ENCODE measurements around the gene ASCL3.
"Not testable (repeated sequence)": the region's sequence is repeated elsewhere in the genome, so short reads cannot be mapped to it uniquely, and the experiment has no call there.

ASCL3 gene, protein sequence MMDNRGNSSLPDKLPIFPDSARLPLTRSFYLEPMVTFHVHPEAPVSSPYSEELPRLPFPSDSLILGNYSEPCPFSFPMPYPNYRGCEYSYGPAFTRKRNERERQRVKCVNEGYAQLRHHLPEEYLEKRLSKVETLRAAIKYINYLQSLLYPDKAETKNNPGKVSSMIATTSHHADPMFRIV

DNA sequence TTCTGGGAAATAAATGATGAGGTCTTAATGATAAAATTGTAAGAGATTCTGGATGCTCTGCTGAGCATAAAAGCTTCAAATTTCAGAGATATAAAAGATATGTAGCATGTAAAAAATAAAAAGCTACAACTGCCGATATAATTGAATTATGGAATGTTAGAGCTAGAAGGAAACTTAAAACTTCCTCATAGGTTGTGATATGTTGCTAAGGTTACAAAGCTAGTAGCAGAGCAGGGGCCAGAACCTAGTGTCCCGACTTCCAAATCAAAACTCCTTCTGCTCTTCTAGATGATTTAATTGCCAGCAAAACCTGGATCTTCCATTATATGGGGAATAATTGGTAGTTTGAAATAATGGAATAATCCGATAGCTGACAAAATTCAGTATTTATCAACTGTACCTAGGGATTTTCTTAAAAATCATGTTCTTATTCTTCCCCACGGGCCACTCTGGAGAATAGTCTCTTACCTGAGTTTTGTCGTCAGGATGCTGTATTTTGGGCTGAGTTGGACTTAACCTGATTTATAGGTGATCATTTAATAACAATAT lies at the start of gene ASCL3:
Gene ASCL3, minus strand, starts transcription at position 499 of the 549 bp plus-strand sequence. CDS start 4,855 bp downstream, outside the sequence.
- DNase-seq, result no peak

DNA sequence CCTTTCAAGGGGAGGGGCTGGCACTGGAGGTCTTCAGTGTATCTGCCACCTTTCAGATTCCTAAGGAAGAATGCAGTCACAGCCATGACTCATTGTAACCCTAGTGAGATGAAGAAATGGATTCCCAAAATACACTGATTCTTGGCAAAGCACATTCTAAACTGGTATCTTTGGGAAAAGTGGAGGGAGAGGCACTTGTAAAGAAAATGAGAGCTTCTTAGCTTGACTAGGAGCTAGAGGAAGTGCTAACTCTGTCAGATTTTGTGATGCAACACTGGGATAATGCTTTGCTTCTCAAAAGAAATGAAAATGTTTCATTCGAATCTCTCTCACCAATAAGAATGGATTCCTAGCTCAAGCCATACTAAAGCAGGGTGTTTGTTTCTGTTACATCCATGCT lies 46.6 kb upstream of the ASCL3 start:
- no peak for DNase-seq

DNA sequence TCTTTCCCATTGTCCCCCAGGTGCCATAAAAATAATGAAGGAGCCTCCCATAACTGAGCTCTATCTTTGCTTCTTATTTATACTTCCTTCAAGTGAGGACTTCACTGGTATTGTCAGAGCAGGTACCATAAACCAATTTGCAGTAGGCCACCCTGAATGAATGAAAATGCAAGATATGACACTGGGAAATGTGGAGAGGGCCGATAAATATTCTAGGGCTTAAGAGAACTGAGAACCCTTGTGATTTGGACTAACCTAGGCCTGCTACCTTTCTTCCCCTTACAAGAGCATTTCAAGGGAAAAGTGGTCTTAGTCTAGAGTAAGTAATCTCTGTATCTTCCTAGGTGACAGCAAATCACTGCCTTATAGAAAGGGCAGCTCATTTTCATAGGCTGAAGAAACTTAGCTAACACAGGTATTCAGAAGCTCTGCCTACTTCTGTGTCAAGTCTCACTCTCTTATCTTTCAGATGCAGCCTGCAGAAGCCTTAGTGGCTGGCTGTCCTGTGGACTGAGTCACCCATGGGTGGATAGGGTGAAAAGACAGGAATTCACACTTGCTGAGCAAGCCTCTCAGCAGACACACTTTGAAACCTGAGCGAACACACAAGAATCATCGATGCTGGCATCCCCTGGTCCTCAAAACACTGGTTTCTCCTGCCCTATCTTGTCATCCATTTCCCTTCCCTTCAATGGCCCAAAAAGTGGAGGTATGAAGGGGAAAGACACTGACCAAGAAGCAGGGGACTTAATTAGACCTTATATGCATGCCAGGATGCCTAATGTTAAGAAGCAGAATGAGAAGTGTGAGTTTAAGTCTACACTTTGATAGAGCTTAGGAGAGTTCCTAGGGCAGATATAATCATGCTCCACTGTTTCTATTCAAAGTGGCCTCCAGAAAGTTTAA lies 45.8 kb upstream of the ASCL3 start:
- no peak for DNase-seq

DNA sequence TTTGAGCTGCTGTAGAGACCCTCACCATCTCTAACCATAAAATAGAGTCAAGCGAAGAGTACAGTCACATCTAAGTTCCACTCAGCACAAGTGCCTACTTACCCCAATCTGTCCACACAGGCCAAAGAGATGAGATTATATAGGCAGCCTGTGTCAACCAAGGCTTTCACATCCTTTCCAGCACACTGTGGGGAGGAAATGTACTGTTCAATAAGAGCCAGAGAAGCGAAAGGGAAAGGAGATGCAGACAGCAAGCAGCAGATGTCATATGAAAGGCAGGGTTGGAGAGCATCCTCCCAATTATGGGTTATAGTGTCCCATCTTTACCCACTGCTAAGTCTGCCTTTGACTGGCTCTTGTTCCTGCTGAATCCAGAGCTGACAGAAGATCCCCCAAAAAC lies 44.6 kb upstream of the ASCL3 start:
- DNase-seq, result no peak

DNA sequence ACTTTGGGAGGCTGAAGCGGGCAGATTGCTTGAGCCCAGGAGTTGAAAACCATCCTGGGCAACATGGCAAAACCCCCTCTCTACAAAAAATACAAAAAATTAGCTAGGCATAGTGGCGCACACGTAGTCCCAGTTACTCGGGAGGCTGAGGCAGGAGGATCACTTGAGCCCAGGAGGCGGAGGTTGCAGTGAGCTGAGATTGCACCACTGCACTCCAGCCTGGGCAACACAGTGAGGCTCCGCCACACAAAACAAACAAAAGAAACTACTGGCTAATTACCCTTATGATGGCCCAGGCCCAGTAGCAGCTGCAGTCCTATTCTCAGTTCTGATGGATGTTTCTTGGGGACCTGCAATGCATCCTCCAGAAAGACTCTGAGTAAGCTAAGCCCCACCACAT lies 44.0 kb upstream of the ASCL3 start:
- DNase-seq, result not testable (repeated sequence)

DNA sequence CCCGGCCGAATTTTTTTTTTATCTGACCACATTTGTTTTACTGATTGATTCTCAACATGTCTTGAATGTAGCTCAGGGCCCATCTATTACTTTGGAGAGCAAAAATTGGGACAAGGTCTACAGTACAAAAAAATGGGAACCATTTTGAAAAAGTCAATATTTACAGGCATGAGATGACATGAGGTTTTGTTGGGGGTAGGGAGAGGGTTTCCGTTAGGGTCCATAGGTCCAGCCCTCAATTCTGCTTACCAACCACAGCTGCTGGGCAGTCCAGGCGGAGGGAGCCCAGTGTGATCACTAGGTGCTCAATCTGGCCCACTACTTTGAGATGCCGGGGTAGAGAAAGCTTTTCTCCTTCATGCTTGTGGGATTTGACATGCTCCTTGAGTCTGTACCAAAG lies 42.6 kb upstream of the ASCL3 start:
- DNase-seq, result no peak

DNA sequence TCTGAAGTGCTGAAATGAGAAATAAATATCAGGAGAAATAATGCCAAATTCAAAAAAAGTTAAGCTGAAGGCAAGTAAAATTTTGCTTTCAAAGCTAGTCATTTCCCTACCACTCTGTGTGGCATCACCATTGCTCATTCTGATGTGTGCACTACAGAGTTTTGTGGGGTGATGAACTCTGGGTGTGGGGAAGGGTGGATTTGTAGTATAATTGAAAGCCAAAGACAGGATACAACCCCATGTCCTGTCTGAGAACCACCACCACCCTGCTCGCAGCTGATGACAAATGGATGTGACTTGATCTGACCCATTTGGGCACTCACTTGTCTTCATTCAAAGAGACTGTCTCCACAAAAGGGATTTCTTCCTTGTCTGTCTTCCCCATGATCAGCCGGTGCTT lies 40.7 kb upstream of the ASCL3 start:
- DNase-seq, result no peak

DNA sequence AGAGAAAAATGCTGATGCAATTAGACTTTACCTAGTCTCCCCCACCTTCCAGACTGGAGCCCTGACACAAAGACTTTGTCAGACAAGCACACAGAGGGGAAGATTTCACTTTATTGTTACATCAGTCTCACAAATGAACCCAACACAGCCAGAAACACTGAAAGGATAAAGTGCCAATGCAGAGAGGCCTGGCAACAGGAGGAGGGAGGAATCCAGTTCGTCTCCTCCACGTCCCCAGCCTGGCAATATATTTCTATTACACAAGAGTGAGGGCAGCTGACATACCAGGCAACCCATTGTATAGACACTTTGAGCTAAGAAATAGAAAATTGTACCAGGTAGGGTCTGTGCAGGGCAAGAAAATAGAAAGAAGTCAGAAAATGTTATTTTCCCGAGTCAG lies 37.7 kb upstream of the ASCL3 start:
- no peak for DNase-seq

DNA sequence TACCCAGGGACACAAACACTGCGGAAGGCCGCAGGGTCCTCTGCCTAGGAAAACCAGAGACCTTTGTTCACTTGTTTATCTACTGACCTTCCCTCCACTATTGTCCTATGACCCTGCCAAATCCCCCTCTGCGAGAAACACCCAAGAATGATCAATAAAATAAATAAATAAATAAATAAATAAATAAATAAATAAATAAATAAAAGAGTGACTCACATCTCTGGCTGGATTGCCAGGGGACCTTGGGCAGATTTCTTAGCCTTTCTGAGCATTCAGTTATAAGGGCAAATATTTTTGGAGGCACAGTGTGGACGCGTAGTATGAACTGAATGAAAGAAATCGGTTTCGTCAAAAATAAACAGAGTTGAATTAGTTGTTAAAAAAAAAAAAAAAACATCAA lies 36.5 kb upstream of the ASCL3 start:
- DNase-seq, result not testable (repeated sequence)

DNA sequence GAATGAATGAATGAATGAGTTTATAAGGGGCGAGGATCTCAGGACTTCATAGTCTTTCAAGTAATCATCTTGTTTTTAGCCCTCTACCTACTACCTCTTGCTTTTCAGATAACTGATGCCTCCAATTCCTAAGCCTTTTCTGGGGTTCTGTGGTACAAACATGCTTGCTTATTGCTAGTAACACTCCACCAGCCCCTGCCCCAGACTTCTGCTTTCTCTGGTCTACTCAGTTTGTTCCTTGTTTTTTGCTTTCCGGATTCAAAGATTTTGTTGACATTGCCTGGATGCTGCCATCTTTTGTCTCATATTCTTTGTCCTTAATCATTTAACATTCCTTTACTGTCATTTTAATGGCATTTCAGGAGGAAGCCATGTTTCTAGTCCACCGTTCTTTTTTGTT lies 30.3 kb upstream of the ASCL3 start:
- DNase-seq, result no peak

DNA sequence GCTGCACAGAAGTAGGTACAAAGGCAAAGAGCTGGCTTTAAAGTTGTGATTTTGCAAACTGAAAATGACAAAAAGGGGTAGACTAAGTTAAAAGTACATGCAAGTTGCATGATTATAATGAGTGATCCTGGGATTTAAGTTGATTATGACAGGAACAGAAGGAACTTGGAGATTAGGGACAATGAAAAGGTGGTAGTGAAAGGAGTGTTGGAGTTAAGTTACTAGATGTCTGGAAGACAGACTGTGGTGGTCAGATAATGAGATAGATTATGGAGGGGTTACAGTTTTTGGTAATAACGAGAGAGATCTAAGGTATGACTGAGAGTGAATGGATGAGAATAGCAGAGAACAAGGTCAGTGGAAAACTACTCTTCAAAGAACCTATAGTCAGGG lies 29.1 kb upstream of the ASCL3 start:
- no peak for DNase-seq

DNA sequence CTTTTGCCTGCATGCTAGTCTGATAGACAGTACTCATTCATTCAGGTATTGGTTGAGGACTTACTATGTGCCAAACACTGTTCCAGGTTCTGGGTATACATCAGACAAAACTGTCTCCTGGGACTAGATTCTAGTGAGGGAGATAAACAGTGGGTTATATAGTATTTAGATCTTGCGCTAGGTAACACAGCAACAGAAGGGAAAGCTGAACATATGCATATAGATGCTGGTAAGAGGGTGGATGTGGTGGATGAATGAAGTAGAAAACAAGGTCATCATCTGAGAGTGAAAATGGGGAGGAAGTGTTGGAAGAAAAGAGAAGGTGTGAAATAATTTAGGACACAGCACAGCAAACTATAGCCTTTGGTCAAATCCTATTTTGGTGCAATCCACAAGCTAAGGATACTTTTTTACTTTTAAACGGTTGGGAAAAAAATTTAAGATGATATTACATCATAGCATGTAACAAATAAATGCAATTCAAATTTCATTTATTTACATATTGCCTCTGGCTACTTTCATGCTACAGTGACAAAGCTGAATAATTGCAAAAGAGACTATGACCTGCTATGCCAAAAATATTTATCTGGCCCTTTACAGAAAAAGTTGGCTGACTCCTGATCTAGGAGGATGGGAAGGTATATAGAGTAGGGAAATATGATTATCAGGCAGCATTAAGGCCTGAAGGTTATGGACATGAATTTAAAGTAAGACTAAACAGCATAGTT lies 28.5 kb upstream of the ASCL3 start:
- no peak for DNase-seq

DNA sequence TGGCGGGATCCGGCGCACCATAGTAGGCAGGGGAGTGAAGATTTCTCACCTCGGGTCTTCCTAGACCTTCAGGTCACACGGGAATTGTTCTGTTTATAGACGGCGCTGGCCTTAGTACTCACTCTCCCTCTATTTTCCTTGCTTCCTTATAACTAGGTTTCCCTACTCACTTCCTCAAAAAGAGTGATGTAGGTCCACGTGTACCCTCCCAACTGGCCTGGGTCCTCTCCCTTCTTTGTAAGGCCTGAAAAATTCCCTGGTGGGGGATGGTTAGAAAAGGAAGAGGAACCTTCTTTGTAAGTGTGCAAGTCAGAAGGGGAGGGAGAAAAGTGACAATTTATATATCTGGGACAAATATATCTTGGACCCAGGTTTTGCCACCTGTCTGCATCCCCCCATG lies 24.4 kb upstream of the ASCL3 start:
- DNase-seq, result no peak

DNA sequence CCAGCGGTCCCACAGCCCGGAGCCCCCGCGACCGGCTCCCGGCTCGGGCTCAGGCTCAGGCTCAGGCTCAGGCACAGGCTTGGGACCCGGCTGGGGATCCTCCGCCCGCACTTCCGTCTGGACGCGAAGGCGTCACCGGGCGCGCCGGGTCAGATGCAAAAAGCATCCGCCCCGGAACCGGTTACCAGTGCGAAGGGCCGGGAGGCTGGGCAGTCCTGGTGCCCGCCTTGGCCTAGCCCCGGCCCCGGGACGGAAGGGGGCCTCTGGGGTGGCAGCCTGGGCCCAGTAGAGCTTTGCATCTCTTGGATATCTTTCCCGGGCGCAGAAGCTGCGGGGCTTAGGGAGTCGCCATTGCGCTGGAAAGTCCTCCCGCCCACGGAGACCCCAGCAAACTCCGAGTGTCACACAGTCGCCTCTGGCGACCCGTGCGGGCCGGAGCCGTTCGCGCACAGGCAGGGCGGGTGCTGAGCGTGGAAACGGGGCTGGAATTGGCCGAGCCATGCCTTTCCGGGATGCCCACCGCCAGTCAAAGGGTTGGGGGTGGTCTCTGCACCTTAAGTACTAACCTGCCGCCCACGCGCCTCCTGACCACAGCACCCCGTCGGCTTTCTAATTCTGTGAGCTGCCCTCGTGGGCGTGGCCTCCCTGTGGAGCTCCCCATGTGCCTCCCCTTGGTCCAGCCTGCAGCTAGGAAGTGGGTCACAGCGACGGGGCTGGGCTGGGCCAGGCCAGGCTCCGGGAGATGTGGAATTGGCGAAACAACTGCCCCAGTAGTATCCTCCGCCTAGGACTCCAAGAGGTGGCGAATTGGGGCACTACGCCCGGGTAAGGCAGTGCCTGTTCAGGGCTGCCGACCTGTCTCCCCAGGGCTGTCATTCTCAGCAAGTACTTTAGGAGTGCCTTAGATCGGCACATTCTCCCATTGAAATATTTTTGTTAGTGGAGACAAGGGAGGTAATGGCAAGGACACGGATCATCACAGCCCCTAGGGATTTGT lies 21.8 kb upstream of the ASCL3 start, which contains the start of gene TMEM9B:
Gene TMEM9B, minus strand, starts transcription at position 119 of the 997 bp plus-strand sequence. CDS start 129 bp downstream, outside the sequence.
- peak; percentile 92 for DNase-seq

DNA sequence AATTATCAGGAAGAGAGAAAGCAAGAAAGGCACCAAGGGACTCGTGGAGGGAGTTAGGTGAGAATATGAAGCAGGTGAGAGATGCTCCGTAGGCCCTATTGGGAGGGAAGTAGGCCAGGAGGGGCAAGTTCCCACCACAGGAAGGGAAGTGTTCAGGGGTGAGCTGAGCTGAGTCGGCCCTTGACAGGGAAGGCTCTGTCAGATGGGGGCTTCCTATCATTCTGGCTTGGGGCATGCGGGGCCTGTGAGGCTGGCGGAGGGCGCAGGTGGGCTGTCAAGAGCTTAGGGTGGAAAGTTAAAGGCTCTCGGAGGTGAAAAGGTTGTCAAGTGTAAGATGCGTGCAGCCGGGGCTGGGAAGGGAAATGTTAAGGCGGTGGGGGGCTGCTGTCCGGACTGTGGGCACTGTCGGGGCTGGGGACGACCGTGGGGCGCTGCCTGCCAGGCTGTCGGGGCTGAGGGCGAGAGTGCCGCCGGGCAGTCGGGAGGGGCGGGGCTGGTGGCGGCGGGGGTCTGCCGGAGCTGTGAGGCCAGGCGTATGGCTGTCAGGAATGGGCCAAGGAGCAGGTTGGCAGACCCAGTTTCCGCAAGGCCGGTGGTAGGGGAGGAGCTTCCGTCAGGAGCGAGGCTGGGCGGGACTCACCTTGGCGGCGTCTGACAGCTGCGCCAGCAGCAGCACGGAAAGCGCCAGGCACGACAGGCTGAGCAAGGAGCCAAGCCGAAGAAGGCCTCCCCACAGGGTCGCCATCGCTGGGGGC lies 20.9 kb upstream of the ASCL3 start:
- DNase-seq, result peak; percentile 92

DNA sequence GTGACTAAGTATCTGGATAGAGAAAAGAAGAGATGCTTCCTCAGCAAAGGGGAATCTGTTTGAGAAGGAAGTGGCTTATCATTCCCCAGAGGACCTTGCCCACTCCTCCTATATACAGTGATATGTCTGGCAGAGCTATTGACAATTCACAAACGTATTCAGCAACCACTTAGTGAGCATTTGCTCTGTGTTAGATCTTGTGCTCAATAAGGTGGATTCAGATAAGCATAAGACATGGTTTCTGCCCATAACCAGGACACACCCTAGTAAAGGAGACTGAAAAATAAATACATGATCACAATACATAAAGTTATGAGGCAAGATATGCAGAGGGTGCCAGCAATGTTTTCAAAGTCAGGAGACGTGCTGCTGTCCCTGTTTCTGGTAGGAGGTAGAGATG lies 20.0 kb upstream of the ASCL3 start:
- no peak for DNase-seq

DNA sequence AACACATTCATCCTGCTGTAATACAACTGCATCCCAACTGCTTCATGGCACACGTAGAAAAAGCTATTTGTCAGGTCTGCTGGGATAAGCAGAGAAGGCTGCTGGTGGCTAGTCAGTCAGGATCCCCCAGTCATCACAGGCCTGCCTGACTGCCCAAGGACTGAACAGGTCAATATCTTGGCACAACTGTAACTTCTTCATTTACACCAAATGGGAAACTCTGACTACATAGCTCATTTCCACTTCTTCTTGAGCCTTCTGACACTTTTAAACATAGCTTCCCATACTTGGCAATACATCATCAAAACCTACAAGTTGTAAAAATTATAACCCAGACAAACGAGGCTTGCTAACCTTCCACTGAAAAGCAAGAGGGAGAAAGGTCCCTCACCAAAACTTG lies 18.6 kb upstream of the ASCL3 start:
- no peak for DNase-seq

DNA sequence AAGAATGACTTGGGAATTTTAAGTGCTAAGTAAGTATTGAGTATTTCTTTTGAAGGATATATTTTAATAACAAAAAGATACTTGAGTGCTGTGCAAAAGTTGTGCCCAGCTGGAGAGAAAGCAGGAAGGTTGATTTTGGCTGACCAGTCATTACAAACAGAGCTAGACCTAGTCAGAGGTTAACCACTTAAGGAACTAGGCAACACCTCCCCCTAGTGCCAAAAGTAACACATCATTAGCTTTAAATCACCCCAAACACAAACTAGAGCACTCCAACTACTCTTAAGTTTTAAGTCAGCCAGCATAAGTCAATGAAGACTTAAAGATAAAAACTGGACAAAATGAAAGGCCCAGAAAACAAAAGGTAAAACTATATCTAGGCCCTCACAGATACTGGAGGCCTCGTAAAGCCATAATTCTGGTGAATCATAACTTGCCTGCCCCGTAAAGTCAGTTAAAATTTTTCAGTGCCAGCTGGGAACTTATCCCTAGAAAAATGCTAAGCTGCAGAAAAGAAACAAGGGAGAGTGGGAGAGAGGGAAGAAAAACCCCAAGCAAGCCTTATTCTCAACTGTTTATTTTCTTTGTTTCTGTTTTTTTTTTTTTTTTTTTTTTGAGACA lies 16.8 kb upstream of the ASCL3 start:
- DNase-seq, result peak; percentile 28

DNA sequence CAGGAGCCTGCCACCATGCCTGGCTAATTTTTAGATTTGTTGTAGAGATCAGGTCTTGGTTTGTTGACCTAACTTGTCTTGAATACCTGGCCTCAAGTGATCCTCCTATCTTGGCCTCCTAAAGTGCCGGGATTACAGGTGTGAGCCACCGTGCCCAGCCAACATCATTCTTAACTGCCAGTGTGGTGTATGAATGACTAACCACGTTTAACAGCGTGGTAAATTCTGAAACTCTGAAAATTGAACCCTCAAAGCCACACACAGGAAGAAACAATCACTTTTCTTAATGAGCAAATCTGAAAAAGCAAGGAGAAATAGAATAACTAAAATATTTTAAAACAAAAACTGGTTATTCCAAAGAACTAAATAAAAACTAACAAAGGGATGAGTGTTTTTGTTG lies 14.0 kb upstream of the ASCL3 start:
- no peak for DNase-seq

DNA sequence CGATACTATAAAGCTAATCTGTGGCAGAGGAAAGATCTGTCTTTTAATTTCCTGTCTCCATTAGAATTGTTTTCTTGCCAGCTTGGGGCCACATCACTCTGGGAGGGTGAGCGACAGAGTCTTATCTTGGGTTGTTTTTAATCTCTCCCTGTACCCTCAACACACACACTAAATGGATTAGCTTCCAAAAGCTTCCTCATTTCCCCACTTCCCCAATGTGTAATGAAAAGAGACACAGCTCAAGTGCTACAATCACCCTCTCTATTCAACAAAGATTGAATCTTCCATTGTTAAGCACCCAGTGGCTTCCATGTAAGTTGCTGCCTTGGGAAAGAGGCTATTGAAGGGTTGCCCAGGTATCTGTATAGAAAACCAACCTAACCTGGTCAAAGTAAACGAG lies 6.1 kb upstream of the ASCL3 start:
- no peak for DNase-seq
